IPS DF 4.7 (cell line): Measurements from ENCODE around the gene GPR158.

Experiments used
- DNase-seq: peaks from one replicate; pipeline ENCODE4 v3.0.0-alpha.2; 2013; ENCODE audit warnings: low spot score; ENCODE audit errors: extremely low read depth

The GPR158 gene

GRCh38 chr10:25206693-25207414, 32.1 kb downstream of the GPR158 start:
- DNase-seq = no peak

GRCh38 chr10:25209618-25210017, 34.8 kb downstream of the GPR158 start:
- no peak for DNase-seq

- no peak for DNase-seq
Observed at GRCh38 chr10:25210265-25210664, 35.5 kb downstream of the GPR158 start.

- no peak for DNase-seq
Observed at GRCh38 chr10:25220156-25220555, 45.4 kb downstream of the GPR158 start.

GRCh38 chr10:25222085-25222660, 47.4 kb downstream of the GPR158 start:
- DNase-seq = no peak

GRCh38 chr10:25226775-25227682, 52.2 kb downstream of the GPR158 start:
- DNase-seq = no peak

GRCh38 chr10:25231751-25232150, 57.0 kb downstream of the GPR158 start:
- no peak for DNase-seq

GRCh38 chr10:25232204-25232603, 57.4 kb downstream of the GPR158 start:
- DNase-seq = no peak

- no peak for DNase-seq
Observed at GRCh38 chr10:25245165-25245564, 70.4 kb downstream of the GPR158 start.

GRCh38 chr10:25257646-25258045, 82.8 kb downstream of the GPR158 start:
- no peak for DNase-seq

GRCh38 chr10:25261110-25261509, 86.3 kb downstream of the GPR158 start:
- DNase-seq = no peak

GRCh38 chr10:25261558-25261957, 86.8 kb downstream of the GPR158 start:
- DNase-seq = no peak

GRCh38 chr10:25263931-25264330, 89.1 kb downstream of the GPR158 start:
- no peak for DNase-seq

- DNase-seq = no peak
Observed at GRCh38 chr10:25278180-25278579, 103.4 kb downstream of the GPR158 start.

GRCh38 chr10:25280076-25280475, 105.3 kb downstream of the GPR158 start:
- no peak for DNase-seq

GRCh38 chr10:25280573-25280972, 105.8 kb downstream of the GPR158 start:
- no peak for DNase-seq

- no peak for DNase-seq
Observed at GRCh38 chr10:25285809-25286208, 111.0 kb downstream of the GPR158 start.

GRCh38 chr10:25288181-25288580, 113.4 kb downstream of the GPR158 start:
- DNase-seq = no peak

- no peak for DNase-seq
Observed at GRCh38 chr10:25294032-25294926, 119.5 kb downstream of the GPR158 start.

GRCh38 chr10:25296324-25296723, 121.5 kb downstream of the GPR158 start:
- DNase-seq = no peak

- no peak for DNase-seq
Observed at GRCh38 chr10:25297466-25297865, 122.7 kb downstream of the GPR158 start.
